K562 (cell line): ENCODE measurements around the gene ARMC8. TPM values are rescaled to one million over a fixed set of nuclear protein-coding genes. Genes with fewer than 3 reads are reported as not detected.

Experiments used
- ATAC-seq: fragments of 200-7000 bp; cut with Tn5 transposase; 3 replicates; pipeline ENCODE4 v1.9.1; 2020; ENCODE audit warnings: moderate library complexity
- BruUV-seq: library from RNA; stranded (reverse); fragments of 400-500 nt; replicated peaks from 2 replicates; lab custom pipeline; 2021; lab: Mats Ljungman, UMichigan
- CTCF ChIA-PET: fragments of 300-600 bp; formaldehyde crosslinking; extraction: SDS; loops from one replicate; lab custom pipeline; 2021; ENCODE audit warnings: low intra/inter-chr PET ratio; lab: Yijun Ruan, JAX
- POLR2A ChIA-PET: fragments of 300-600, 350-650 bp; sonication (Branson Sonifier 250); formaldehyde crosslinking; extraction: SDS; loops from one replicate; lab custom pipeline; 2021; ENCODE audit warnings: antibody characterized with exemption, inconsistent platforms; lab: Yijun Ruan, JAX
- DNase-seq, 4 experiments: peaks; one replicate each; pipeline versions ENCODE4 v3.0.0 to v3.0.0-alpha.2; 2011 to 2018; ENCODE audit warnings: low spot score in 3 of 4, mixed read lengths in 3 of 4; ENCODE audit errors: extremely low read depth in 1 of 4
- FAIRE-seq: peaks from 2 replicates; lab custom pipeline; 2011; peaks lifted over from hg19 to GRCh38; lab: Jason Lieb, UNC
- H2AFZ ChIP-seq: 2 replicates; pipeline ENCODE4 v1.6.0; 2011; ENCODE audit warnings: low read depth, low read length, control low read depth, inconsistent platforms
- H3K27ac ChIP-seq: fragments of 200-600 bp; 3 replicates; pipeline ENCODE4 v1.8.0; 2011; ENCODE audit warnings: low read depth, mild to moderate bottlenecking, control low read depth, inconsistent platforms, low read length, moderate library complexity, mixed read lengths; ENCODE audit errors: extremely low read depth
- H3K27me3 ChIP-seq, 2 experiments: fragments of 300-600 bp in 1 of 2; 2 replicates in 1 of 2; 3 replicates in 1 of 2; pipeline versions ENCODE4 v1.6.0 to v1.8.0; 2011; ENCODE audit warnings: inconsistent platforms in 2 of 2, low read length in 2 of 2, mild to moderate bottlenecking in 1 of 2, mixed read lengths in 1 of 2, moderate library complexity in 1 of 2; ENCODE audit not compliant: control insufficient read depth in 2 of 2, insufficient read depth in 2 of 2
- H3K36me3 ChIP-seq: fragments of 300-600 bp; 3 replicates; pipeline ENCODE4 v1.8.0; 2011; ENCODE audit warnings: mild to moderate bottlenecking, low read length, inconsistent platforms; ENCODE audit not compliant: control insufficient read depth, insufficient read depth
- H3K4me1 ChIP-seq, 2 experiments: fragments of 200-600 bp in 1 of 2; replicated peaks in 1 of 2; 2 replicates in 1 of 2; 3 replicates in 1 of 2; pipeline versions ENCODE4 v1.5.1 to v1.8.0; 2011; ENCODE audit warnings: inconsistent platforms in 2 of 2, low read length in 2 of 2, mild to moderate bottlenecking in 1 of 2, mixed read lengths in 1 of 2, moderate library complexity in 1 of 2; ENCODE audit not compliant: control insufficient read depth in 2 of 2, insufficient read depth in 2 of 2
- H3K4me2 ChIP-seq: 2 replicates; pipeline ENCODE4 v1.6.1; 2011; ENCODE audit warnings: low read length, control low read depth, inconsistent platforms, mixed read lengths; ENCODE audit not compliant: insufficient read depth
- H3K4me3 ChIP-seq: fragments of 200-600 bp; sonication (generic), shearing (Covaris generic); 2 replicates; pipeline ENCODE4 v1.5.1; 2016; ENCODE audit warnings: control low read depth, inconsistent platforms
- H3K79me2 ChIP-seq: fragments of 200-600 bp; 3 replicates; pipeline ENCODE4 v1.8.0; 2011; ENCODE audit warnings: low read length, inconsistent platforms; ENCODE audit not compliant: control insufficient read depth, insufficient read depth
- H3K9ac ChIP-seq, 2 experiments: 2 replicates each; pipeline versions ENCODE4 v1.6.0 to v1.6.1; 2011; ENCODE audit warnings: low read depth in 2 of 2, low read length in 2 of 2, control low read depth in 1 of 2, inconsistent platforms in 1 of 2, mild to moderate bottlenecking in 1 of 2, mixed read lengths in 1 of 2; ENCODE audit not compliant: insufficient read depth in 1 of 2
- H3K9me1 ChIP-seq: one replicate; pipeline ENCODE4 v1.6.0; 2011; ENCODE audit warnings: inconsistent platforms, mild to moderate bottlenecking, low read length, moderate library complexity; ENCODE audit not compliant: control insufficient read depth, insufficient read depth
- H3K9me3 ChIP-seq: replicated peaks from 2 replicates; pipeline ENCODE4 v1.5.1; 2011; ENCODE audit warnings: low read depth, low read length, inconsistent platforms; ENCODE audit not compliant: control insufficient read depth, insufficient read depth
- H4K20me1 ChIP-seq: replicated peaks from 2 replicates; pipeline ENCODE4 v1.6.1; 2011; ENCODE audit warnings: low read length, inconsistent platforms, mixed read lengths; ENCODE audit not compliant: control insufficient read depth, insufficient read depth
- ATF7 ChIP-seq: fragments of 450-650 bp; IDR thresholded peaks from 2 replicates; pipeline ENCODE4 v1.7.1; 2014; ENCODE audit warnings: mild to moderate bottlenecking, moderate library complexity
- BCOR ChIP-seq: fragments of 450-650 bp; IDR thresholded peaks from 2 replicates; pipeline ENCODE4 v1.6.1; 2016
- DDX20 ChIP-seq: fragments of 450-650 bp; IDR thresholded peaks from 2 replicates; pipeline ENCODE4 v1.6.1; 2016; ENCODE audit warnings: missing genetic modification characterization, low read depth, mild to moderate bottlenecking, missing compliant biosample characterization, moderate library complexity
- FOXK1 ChIP-seq: sonication (generic); formaldehyde crosslinking; IDR thresholded peaks from 2 replicates; pipeline ENCODE4 v1.8.0; 2022; ENCODE audit warnings: missing genetic modification reagents, mild to moderate bottlenecking, borderline replicate concordance
- HDGF ChIP-seq: fragments of 450-650 bp; IDR thresholded peaks from 2 replicates; pipeline ENCODE4 v1.6.1; 2016
- HNRNPH1 ChIP-seq: fragments of 200-400 bp; formaldehyde crosslinking; optimal IDR thresholded peaks from 2 replicates; pipeline ENCODE3; 2017; ENCODE audit warnings: low read depth, mild to moderate bottlenecking, low read length, moderate library complexity
- PTBP1 ChIP-seq: fragments of 200-400 bp; formaldehyde crosslinking; IDR thresholded peaks from 2 replicates; pipeline ENCODE4 v1.6.1; 2017; ENCODE audit warnings: low read depth, low read length
- RUNX1 ChIP-seq: sonication (generic); IDR thresholded peaks from 2 replicates; pipeline ENCODE4 v1.6.1; 2016; ENCODE audit warnings: antibody characterized with exemption, low read depth
- SAP30 ChIP-seq: fragments of 200-600 bp; sonication (generic); IDR thresholded peaks from 2 replicates; pipeline ENCODE4 v1.6.1; 2012; ENCODE audit warnings: borderline replicate concordance, low read depth, mild to moderate bottlenecking, moderate library complexity, low read length, control low read depth, inconsistent platforms; ENCODE audit not compliant: insufficient read depth, poor library complexity, severe bottlenecking
- TCFL5 ChIP-seq: fragments of 250-450 bp; sonication (Bioruptor Pico); conservative IDR thresholded peaks from 2 replicates; pipeline ENCODE4 v1.6.1; 2021; ENCODE audit warnings: mild to moderate bottlenecking, moderate library complexity, matching md5 sums
- TFAM ChIP-seq: fragments of 250-450 bp; sonication (Bioruptor Pico); conservative IDR thresholded peaks from 2 replicates; pipeline ENCODE4 v1.5.0; 2021; ENCODE audit warnings: mild to moderate bottlenecking, moderate library complexity
- ZNF263 ChIP-seq: sonication (generic); formaldehyde crosslinking; IDR thresholded peaks from 2 replicates; pipeline ENCODE4 v1.8.0; 2022; ENCODE audit warnings: mild to moderate bottlenecking, missing genetic modification reagents, borderline replicate concordance
- ZNF347 ChIP-seq: fragments of 450-650 bp; formaldehyde crosslinking; IDR thresholded peaks from 2 replicates; pipeline ENCODE4 v1.4.0; 2020; ENCODE audit warnings: low read depth, mild to moderate bottlenecking, moderate library complexity
- WGBS: fragments of 100-300 bp; shearing (Covaris generic); methylation state at CpG from one replicate; pipeline ENCODE4 v1.1.6; 2016; ENCODE audit warnings: low coverage, mixed read lengths; ENCODE audit not compliant: insufficient coverage; ENCODE audit errors: missing lambda C conversion rate; 5-methylcytosine and 5-hydroxymethylcytosine counted together
- in situ Hi-C: fragments of 300-500 bp; cut with MboI; formaldehyde crosslinking; loops from 4 replicates; pipeline ENCODE4 v1.15.0; 2018; ENCODE audit warnings: inconsistent platforms, mixed read lengths
- intact Hi-C: fragments of 100-400 bp; cut with micrococcal nuclease; formaldehyde crosslinking; loops from 2 replicates; pipeline ENCODE4 v1.14.2; 2022
- polyA plus RNA-seq, 8 experiments: library from polyadenylated mRNA; depleted of rRNA in 4 of 8; stranded (reverse) in 5 of 8; unstranded in 3 of 8; fragments of >200 nt; fragmentation: Nextera tagmentation in 2 of 8; fragmentation: Illumina TruSeq in 1 of 8; extraction: Ambion mirVana in 2 of 8; extraction: Trizol in 1 of 8; gene quantifications; 2 replicates each; pipeline versions ENCODE4 v1.2.1 to v1.2.3, GENCODE V29; 2011 to 2014; ENCODE audit warnings: inconsistent platforms in 1 of 8, missing spikeins in 1 of 8
- total RNA-seq, 7 experiments: library from RNA; depleted of rRNA in 6 of 7; stranded (reverse); fragments of >200 nt in 6 of 7; fragmentation: Illumina TruSeq in 2 of 7; extraction: Trizol in 2 of 7; gene quantifications; 2 replicates each; pipeline versions ENCODE4 v1.2.1 to v1.2.3, GENCODE V29; 2011 to 2021; ENCODE audit warnings: low replicate concordance in 1 of 7
- TF ChIP-seq, protein P1 (sequence below): sonication (generic); formaldehyde crosslinking; IDR thresholded peaks from 2 replicates; pipeline ENCODE4 v1.8.0; 2022; ENCODE audit warnings: mild to moderate bottlenecking, missing genetic modification reagents

Gene ARMC8
- total and polyA plus RNA-seq, 9 of the 15 experiments (the other 6 are each of a cell fraction or from before 2014, with no cell fraction given), result 22.4 to 76.1 (median 37.3) TPM

DNA sequence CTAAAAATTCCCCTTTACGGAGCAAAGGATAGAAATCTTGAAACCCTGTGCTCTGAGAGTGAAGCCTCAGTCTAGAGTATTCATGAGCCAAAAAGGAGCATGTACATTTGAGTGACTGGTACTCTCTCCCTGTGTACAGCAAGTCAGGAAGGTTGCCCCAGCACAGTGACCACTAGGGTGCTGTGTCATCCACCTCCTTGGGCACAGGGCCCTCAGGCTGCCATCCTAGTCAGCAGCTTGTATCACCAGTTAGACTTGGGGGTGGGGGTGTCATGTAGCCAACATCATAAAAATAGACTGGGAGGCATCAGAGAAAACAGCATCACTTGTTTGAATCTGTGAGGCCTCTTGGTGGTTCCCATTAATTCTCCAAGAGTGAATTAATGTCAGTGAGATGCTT lies 130.6 kb downstream of the ARMC8 start:
- ATAC-seq, result no peak
- FAIRE-seq, result no peak

More for the DNA sequence above, 130.6 kb downstream of the ARMC8 start:
- TF ChIP-seq ZNF263 (CRISPR knock-in tag), result no peak
- no peak for TF ChIP-seq HNRNPH1
- no peak for TF ChIP-seq FOXK1 (CRISPR knock-in tag)
- no peak for TF ChIP-seq HDGF
- no peak for TF ChIP-seq SAP30
- TF ChIP-seq TCFL5 (CRISPR knock-in tag), result no peak
- TF ChIP-seq, protein P1, sequence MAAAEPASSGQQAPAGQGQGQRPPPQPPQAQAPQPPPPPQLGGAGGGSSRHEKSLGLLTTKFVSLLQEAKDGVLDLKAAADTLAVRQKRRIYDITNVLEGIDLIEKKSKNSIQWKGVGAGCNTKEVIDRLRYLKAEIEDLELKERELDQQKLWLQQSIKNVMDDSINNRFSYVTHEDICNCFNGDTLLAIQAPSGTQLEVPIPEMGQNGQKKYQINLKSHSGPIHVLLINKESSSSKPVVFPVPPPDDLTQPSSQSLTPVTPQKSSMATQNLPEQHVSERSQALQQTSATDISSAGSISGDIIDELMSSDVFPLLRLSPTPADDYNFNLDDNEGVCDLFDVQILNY, result no peak
- no peak for TF ChIP-seq ZNF347 (CRISPR knock-in tag)
- TF ChIP-seq TFAM (CRISPR knock-in tag), result no peak
- no peak for TF ChIP-seq BCOR
- no peak for TF ChIP-seq ATF7
- no peak for TF ChIP-seq DDX20 (tag)
- TF ChIP-seq PTBP1, result no peak
- TF ChIP-seq RUNX1, result no peak
- WGBS, result 0% methylated on average over 1 of the region's 1 CpG
- CTCF ChIA-PET, result no interaction called here
- Histone ChIP-seq H3K4me1 (peaks cover 0 to 3% of the 10 kb centered on the region in 2 experiments; a peak in 1 of 5 replicates), H3K27ac (no peak overlapping the region), H3K4me3 (no peak overlapping the region), H3K36me3 (no peaks in the 10 kb centered on the region), H3K4me2 (no peak overlapping the region), H3K27me3 (peaks cover 0 to 11% of the 10 kb centered on the region in 2 experiments; a peak in 1 of 5 replicates), H4K20me1 (no peaks in the 10 kb centered on the region), H2AFZ (no peak overlapping the region), H3K9me1 (no peaks in the 10 kb centered on the region), H3K9me3 (no peaks in the 10 kb centered on the region), H3K9ac (no peak overlapping the region), H3K79me2 (no peaks in the 10 kb centered on the region)
- intact Hi-C loops (no loop called here), in situ Hi-C loops (no loop called here)
- POLR2A ChIA-PET, result no interaction called here
- no peak for DNase-seq
- no TSS peak for BruUV-seq
